ENCODE data around the gene ZNF724. TPM values are rescaled to one million over a fixed set of nuclear protein-coding genes. Genes with fewer than 3 reads are reported as not detected.

Gene ZNF724
- total and polyA plus RNA-seq, 2 donors (not counting 1 experiment from before 2014, with no cell fraction given), result 2.0 to 3.3 TPM

GRCh38 chr19:23273590-23274412 is 23.6 kb upstream of the ZNF724 start:
- Histone ChIP-seq H3K9me3 (ENCODE audit: control insufficient read depth, insufficient read depth, low read depth, low read length) (no peaks in the 10 kb centered on the region), H3K4me1 (ENCODE audit: control insufficient read depth, extremely low read depth, insufficient read depth, low read length) (no peaks in the 10 kb centered on the region), H3K36me3 (ENCODE audit: control insufficient read depth, insufficient read depth, low read length) (no peaks in the 10 kb centered on the region), H3K79me2 (ENCODE audit: control insufficient read depth, insufficient read depth, low read length) (no peaks in the 10 kb centered on the region), H2AFZ (ENCODE audit: low read length) (peak overlapping the region; percentile 100), H3K27me3 (ENCODE audit: control insufficient read depth, insufficient read depth, low read length) (no peaks in the 10 kb centered on the region), H3K4me2 (ENCODE audit: extremely low read depth, insufficient read depth, low read length) (peak overlapping the region; percentile 82), H3K27ac (ENCODE audit: insufficient read depth, low read length) (peak overlapping the region; percentile 75), H3K9ac (ENCODE audit: insufficient read depth, low read length) (peak overlapping the region; percentile 82), H4K20me1 (ENCODE audit: control insufficient read depth, extremely low read depth, insufficient read depth, low read length) (no peaks in the 10 kb centered on the region), H3K4me3 (replicated peaks in 1 of 4; ENCODE audit: control extremely low read depth in 1 of 4, insufficient read depth in 1 of 4, low read depth in 3 of 4, low read length in 4 of 4) (peak overlapping the region; percentile 80 to 97 (median 91))
- TF ChIP-seq, protein P1, sequence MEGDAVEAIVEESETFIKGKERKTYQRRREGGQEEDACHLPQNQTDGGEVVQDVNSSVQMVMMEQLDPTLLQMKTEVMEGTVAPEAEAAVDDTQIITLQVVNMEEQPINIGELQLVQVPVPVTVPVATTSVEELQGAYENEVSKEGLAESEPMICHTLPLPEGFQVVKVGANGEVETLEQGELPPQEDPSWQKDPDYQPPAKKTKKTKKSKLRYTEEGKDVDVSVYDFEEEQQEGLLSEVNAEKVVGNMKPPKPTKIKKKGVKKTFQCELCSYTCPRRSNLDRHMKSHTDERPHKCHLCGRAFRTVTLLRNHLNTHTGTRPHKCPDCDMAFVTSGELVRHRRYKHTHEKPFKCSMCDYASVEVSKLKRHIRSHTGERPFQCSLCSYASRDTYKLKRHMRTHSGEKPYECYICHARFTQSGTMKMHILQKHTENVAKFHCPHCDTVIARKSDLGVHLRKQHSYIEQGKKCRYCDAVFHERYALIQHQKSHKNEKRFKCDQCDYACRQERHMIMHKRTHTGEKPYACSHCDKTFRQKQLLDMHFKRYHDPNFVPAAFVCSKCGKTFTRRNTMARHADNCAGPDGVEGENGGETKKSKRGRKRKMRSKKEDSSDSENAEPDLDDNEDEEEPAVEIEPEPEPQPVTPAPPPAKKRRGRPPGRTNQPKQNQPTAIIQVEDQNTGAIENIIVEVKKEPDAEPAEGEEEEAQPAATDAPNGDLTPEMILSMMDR (conservative IDR thresholded peaks at IDR 0.05 in 1 of 2, IDR thresholded peaks at IDR 0.05 in 1 of 2; ENCODE audit: low read depth in 1 of 2, low read length in 2 of 2), result no peak
- no peak for TF ChIP-seq EZH2 (IDR thresholded peaks at IDR 0.05; ENCODE audit: low read length, missing control alignments)
- peak; percentile 85 for DNase-seq (ENCODE audit: low read depth in 2 of 2)

DNA sequence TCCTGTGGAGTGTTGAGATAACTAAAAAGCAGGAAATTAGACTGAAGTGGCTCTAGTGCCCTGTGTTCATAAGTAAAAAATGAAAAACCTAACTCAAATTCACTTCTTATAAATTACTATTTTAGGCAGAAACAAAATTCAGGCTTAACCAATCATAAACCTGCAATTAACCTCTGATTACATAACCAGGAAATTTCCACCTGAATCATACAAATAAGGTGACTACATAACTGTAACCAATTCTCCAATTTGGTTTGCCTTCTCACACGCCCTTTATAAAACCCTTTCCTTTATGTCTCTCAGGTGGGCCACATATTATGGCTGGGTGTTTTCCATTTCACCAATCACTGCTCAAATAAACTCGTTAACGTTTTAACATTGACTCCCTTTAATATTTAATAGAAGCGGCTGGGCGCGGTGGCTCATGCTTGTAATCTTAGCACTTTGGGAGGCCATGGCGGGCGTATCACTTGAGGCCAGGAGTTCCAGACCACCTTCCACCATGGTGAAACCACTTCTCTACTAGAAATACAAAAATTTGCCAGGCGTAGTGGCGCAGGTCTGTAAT is 22.9 kb upstream of the ZNF724 start:
- TF ChIP-seq, protein P1 (conservative IDR thresholded peaks at IDR 0.05 in 1 of 2, IDR thresholded peaks at IDR 0.05 in 1 of 2; ENCODE audit: low read depth in 1 of 2, low read length in 2 of 2), result no peak
- no peak for TF ChIP-seq EZH2 (IDR thresholded peaks at IDR 0.05; ENCODE audit: low read length, missing control alignments)
- Histone ChIP-seq H4K20me1 (ENCODE audit: control insufficient read depth, extremely low read depth, insufficient read depth, low read length) (no peaks in the 10 kb centered on the region), H3K36me3 (ENCODE audit: control insufficient read depth, insufficient read depth, low read length) (no peaks in the 10 kb centered on the region), H3K9ac (ENCODE audit: insufficient read depth, low read length) (peak overlapping the region; percentile 82), H2AFZ (ENCODE audit: low read length) (peak overlapping the region; percentile 60), H3K4me1 (ENCODE audit: control insufficient read depth, extremely low read depth, insufficient read depth, low read length) (no peaks in the 10 kb centered on the region), H3K27me3 (ENCODE audit: control insufficient read depth, insufficient read depth, low read length) (no peaks in the 10 kb centered on the region), H3K27ac (ENCODE audit: insufficient read depth, low read length) (peak overlapping the region; percentile 75), H3K4me3 (replicated peaks in 1 of 4; ENCODE audit: control extremely low read depth in 1 of 4, insufficient read depth in 1 of 4, low read depth in 3 of 4, low read length in 4 of 4) (peak overlapping the region; percentile 80 to 97 (median 91)), H3K9me3 (ENCODE audit: control insufficient read depth, insufficient read depth, low read depth, low read length) (no peaks in the 10 kb centered on the region), H3K4me2 (ENCODE audit: extremely low read depth, insufficient read depth, low read length) (peak overlapping the region; percentile 82), H3K79me2 (ENCODE audit: control insufficient read depth, insufficient read depth, low read length) (no peaks in the 10 kb centered on the region)
- DNase-seq (ENCODE audit: low read depth in 2 of 2), result no peak

GRCh38 chr19:23263870-23264590 is 13.8 kb upstream of the ZNF724 start:
- H4K20me1 ChIP-seq (ENCODE audit: control insufficient read depth, extremely low read depth, insufficient read depth, low read length), result no peaks in the 10 kb centered on the region
- H3K27ac ChIP-seq (ENCODE audit: insufficient read depth, low read length), result no peak overlapping the region
- no peaks in the 10 kb centered on the region for H3K9me3 ChIP-seq (ENCODE audit: control insufficient read depth, insufficient read depth, low read depth, low read length)
- H2AFZ ChIP-seq (ENCODE audit: low read length), result no peak overlapping the region
- no peaks in the 10 kb centered on the region for H3K36me3 ChIP-seq (ENCODE audit: control insufficient read depth, insufficient read depth, low read length)
- no peaks in the 10 kb centered on the region for H3K79me2 ChIP-seq (ENCODE audit: control insufficient read depth, insufficient read depth, low read length)
- no peak overlapping the region for H3K9ac ChIP-seq (ENCODE audit: insufficient read depth, low read length)
- H3K4me3 ChIP-seq (replicated peaks in 1 of 4; ENCODE audit: control extremely low read depth in 1 of 4, insufficient read depth in 1 of 4, low read depth in 3 of 4, low read length in 4 of 4), result no peak overlapping the region
- no peak for DNase-seq (ENCODE audit: low read depth in 2 of 2)
- TF ChIP-seq EZH2 (IDR thresholded peaks at IDR 0.05; ENCODE audit: low read length, missing control alignments), result no peak
- TF ChIP-seq, protein P1 (conservative IDR thresholded peaks at IDR 0.05 in 1 of 2, IDR thresholded peaks at IDR 0.05 in 1 of 2; ENCODE audit: low read depth in 1 of 2, low read length in 2 of 2), result no peak
- H3K27me3 ChIP-seq (ENCODE audit: control insufficient read depth, insufficient read depth, low read length), result no peaks in the 10 kb centered on the region
- H3K4me2 ChIP-seq (ENCODE audit: extremely low read depth, insufficient read depth, low read length), result no peak overlapping the region
- H3K4me1 ChIP-seq (ENCODE audit: control insufficient read depth, extremely low read depth, insufficient read depth, low read length), result no peaks in the 10 kb centered on the region

Data from fibroblast of lung (primary cell).